BJ (cell line): ENCODE data around the gene PDZD2. TPM values are rescaled to one million over a fixed set of nuclear protein-coding genes. Genes with fewer than 3 reads are reported as not detected.

Source experiments
- CTCF ChIA-PET: fragments of 350-600 bp; formaldehyde crosslinking; extraction: SDS; loops from one replicate; lab custom pipeline; 2021; ENCODE audit warnings: antibody characterized with exemption, inconsistent platforms; lab: Yijun Ruan, JAX
- POLR2A ChIA-PET: fragments of 300-600 bp; sonication (Branson Sonifier 250); formaldehyde crosslinking; extraction: SDS; loops from one replicate; lab custom pipeline; 2021; ENCODE audit warnings: antibody characterized with exemption; lab: Charles Lee
- DNase-seq: peaks from one replicate; pipeline ENCODE4 v3.0.0-alpha.2; 2011; ENCODE audit warnings: low read depth
- H3K27me3 ChIP-seq: 2 replicates; pipeline ENCODE4 v1.6.0; 2011; ENCODE audit warnings: low read length; ENCODE audit not compliant: control insufficient read depth, insufficient read depth
- H3K36me3 ChIP-seq: 2 replicates; pipeline ENCODE4 v1.5.1; 2011; ENCODE audit warnings: low read length; ENCODE audit not compliant: control insufficient read depth, insufficient read depth
- H3K4me3 ChIP-seq: 2 replicates; pipeline ENCODE4 v1.5.1; 2011; ENCODE audit warnings: low read depth, mild to moderate bottlenecking, control low read depth, low read length
- CTCF ChIP-seq: IDR thresholded peaks from 2 replicates; pipeline ENCODE4 v1.5.1; 2011; ENCODE audit warnings: low read depth, mild to moderate bottlenecking, control low read depth, inconsistent platforms, low read length, moderate library complexity; ENCODE audit not compliant: insufficient read depth
- polyA plus RNA-seq: library from polyadenylated mRNA; depleted of rRNA; stranded (reverse); fragments of >200 nt; gene quantifications from 2 replicates; pipeline ENCODE4 v1.2.3, GENCODE V29; 2011

Gene PDZD2
- polyA plus RNA-seq, 1 experiment = 0.06 TPM

GRCh38 chr5:31855134-31856040 is 216.5 kb downstream of the PDZD2 start:
- CTCF ChIA-PET = interaction anchor here (0.8 to 2.8 kb wide), 7 partner anchors 12 to 238 kb away, joined by 3 to 13 read pairs (median 4); no protein-coding TSS in a partner anchor
- no peaks in the 10 kb centered on the region for H3K36me3 ChIP-seq
- peaks cover 17% of the 10 kb centered on the region for H3K27me3 ChIP-seq
- DNase-seq = no peak
- POLR2A ChIA-PET = interaction anchor here (0.6 kb wide), 1 partner anchor 179 kb away, joined by 16 read pairs; no protein-coding TSS in a partner anchor
- peak; percentile 24; the same call in 1 of the 2 replicates for TF ChIP-seq CTCF
- peak overlapping the region; percentile 33 for H3K4me3 ChIP-seq

GRCh38 chr5:31859096-31859495 is 220.2 kb downstream of the PDZD2 start:
- no peaks in the 10 kb centered on the region for H3K36me3 ChIP-seq
- no peak overlapping the region for H3K4me3 ChIP-seq
- POLR2A ChIA-PET = no interaction called here
- no peak for TF ChIP-seq CTCF
- H3K27me3 ChIP-seq = peaks cover 17% of the 10 kb centered on the region
- DNase-seq = no peak
- CTCF ChIA-PET = no interaction called here

- Histone ChIP-seq H3K27me3 (peaks cover 9% of the 10 kb centered on the region; the same call in 1 of the 2 replicates), H3K36me3 (no peaks in the 10 kb centered on the region), H3K4me3 (no peak overlapping the region)
- no peak for DNase-seq
- no peak for TF ChIP-seq CTCF
- POLR2A ChIA-PET = interaction anchor here (0.6 kb wide), 1 partner anchor 30 kb away, joined by 8 read pairs; no protein-coding TSS in a partner anchor
- CTCF ChIA-PET = no interaction called here
Measured at GRCh38 chr5:31860278-31860677, 221.3 kb downstream of the PDZD2 start.

- ChIA-PET POLR2A (no interaction called here), CTCF (no interaction called here)
- no peaks in the 10 kb centered on the region for H3K36me3 ChIP-seq
- TF ChIP-seq CTCF = no peak
- H3K4me3 ChIP-seq = no peak overlapping the region
- H3K27me3 ChIP-seq = peaks cover 5% of the 10 kb centered on the region; the same call in 1 of the 2 replicates
- DNase-seq = no peak
Measured at GRCh38 chr5:31860726-31861433, 221.9 kb downstream of the PDZD2 start.

- peaks cover 4% of the 10 kb centered on the region; the same call in 1 of the 2 replicates for H3K27me3 ChIP-seq
- no peak for DNase-seq
- H3K36me3 ChIP-seq = no peaks in the 10 kb centered on the region
- ChIA-PET CTCF (no interaction called here), POLR2A (no interaction called here)
- H3K4me3 ChIP-seq = no peak overlapping the region
- TF ChIP-seq CTCF = no peak
Measured at GRCh38 chr5:31861601-31862000, 222.7 kb downstream of the PDZD2 start.
